Erythroblast (primary cell): ENCODE results near the gene VASH2.
A peak's percentile ranks its signal among the peaks of the same experiment; 100 is the strongest.
"Not testable (repeated sequence)": the region's sequence is repeated elsewhere in the genome, so short reads cannot be mapped to it uniquely, and the experiment has no call there.

Source experiments
- DNase-seq, 2 experiments: peaks; one replicate each; lab custom pipeline; 2025; lab: John Stamatoyannopoulos, UW
- GATA1 ChIP-seq: IDR thresholded peaks from 2 replicates; pipeline ENCODE4 v1.6.1; 2011; ENCODE audit warnings: low read depth, mild to moderate bottlenecking, control low read depth, low read length, moderate library complexity
- POLR2A ChIP-seq: IDR thresholded peaks from 2 replicates; pipeline ENCODE4 v1.6.1; 2011; ENCODE audit warnings: mild to moderate bottlenecking, low read length

The VASH2 gene

GRCh38 chr1:212950243-212951125 lies at the start of gene VASH2:
Gene VASH2 (plus strand): TSS chr1:212950541. CDS start chr1:212951543, 1,002 bp downstream.
- no peak for TF ChIP-seq GATA1
- TF ChIP-seq POLR2A, result no peak
- DNase-seq, result peak; percentile 48 to 66

DNA sequence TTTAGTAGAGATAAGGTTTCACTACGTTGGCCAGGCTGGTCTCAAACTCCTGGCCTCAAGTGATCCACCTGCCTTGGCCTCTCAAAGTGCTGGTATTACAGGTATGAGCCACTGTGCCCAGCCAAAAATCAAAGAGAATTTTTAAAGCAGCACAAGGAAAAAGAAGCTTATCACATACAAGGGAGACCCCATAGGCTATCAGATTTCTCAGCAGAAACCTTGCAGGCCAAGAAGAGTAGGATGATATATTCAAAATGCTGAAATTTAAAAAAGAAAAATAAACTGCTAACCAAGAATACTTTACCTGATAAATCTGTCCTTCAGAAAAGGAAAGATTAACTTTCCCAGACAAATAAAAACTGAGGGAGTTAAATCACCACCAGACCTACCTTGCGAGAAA lies 49.1 kb upstream of the VASH2 start:
- DNase-seq, result no peak
- TF ChIP-seq POLR2A (no peak), GATA1 (no peak)

- TF ChIP-seq POLR2A (no peak), GATA1 (no peak)
- DNase-seq, result no peak
Observed at GRCh38 chr1:212902054-212902453, 48.3 kb upstream of the VASH2 start.

GRCh38 chr1:212903664-212904063 lies 46.7 kb upstream of the VASH2 start:
- TF ChIP-seq POLR2A, result no peak
- no peak for TF ChIP-seq GATA1
- DNase-seq, result no peak

- DNase-seq, result not testable (repeated sequence)
Observed at GRCh38 chr1:212908071-212908470, 42.3 kb upstream of the VASH2 start.

DNA sequence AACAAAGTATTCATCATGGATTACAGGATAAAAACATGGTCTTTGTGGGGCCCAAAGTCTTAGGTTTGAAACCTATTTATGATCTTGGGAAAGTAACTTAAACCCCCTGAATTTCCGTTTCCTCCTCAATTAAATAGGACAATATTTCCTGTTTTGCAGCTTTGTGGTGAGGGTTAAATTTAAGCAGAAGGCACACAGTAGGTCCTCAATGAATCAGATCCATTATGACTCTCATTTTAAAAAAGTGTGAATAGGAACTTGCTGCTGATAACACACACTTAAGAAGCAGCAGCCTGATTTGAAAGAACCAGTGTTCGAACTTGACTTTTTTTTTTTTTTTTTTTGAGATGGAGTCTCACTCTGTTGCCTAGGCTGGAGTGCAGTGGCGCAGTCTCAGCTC lies 41.4 kb upstream of the VASH2 start:
- no peak for TF ChIP-seq GATA1
- no peak for TF ChIP-seq POLR2A
- no peak for DNase-seq

- no peak for TF ChIP-seq GATA1
- TF ChIP-seq POLR2A, result no peak
- DNase-seq, result no peak
Observed at GRCh38 chr1:212909652-212910063, 40.7 kb upstream of the VASH2 start.

DNA sequence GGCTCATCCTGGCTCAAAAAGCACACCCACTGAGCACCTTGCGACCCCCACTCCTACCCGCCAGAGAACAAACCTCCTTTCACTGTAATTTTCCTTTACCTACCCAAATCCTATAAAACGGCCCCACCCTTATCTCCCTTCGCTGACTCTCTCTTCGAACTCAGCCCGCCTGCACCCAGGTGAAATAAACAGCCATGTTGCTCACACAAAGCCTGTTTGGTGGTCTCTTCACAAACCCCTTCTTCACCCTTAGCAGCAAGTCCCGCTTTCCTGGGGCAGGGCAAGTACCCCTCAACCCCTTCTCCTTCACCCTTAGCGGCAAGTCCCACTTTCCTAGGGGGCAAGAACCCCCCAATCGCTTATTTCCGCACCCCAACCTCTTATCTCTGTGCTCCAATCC lies 40.1 kb upstream of the VASH2 start:
- DNase-seq, result not testable (repeated sequence)

GRCh38 chr1:212913638-212914037 lies 36.7 kb upstream of the VASH2 start:
- not testable (repeated sequence) for DNase-seq

- not testable (repeated sequence) for DNase-seq
Observed at GRCh38 chr1:212914110-212914509, 36.2 kb upstream of the VASH2 start.

DNA sequence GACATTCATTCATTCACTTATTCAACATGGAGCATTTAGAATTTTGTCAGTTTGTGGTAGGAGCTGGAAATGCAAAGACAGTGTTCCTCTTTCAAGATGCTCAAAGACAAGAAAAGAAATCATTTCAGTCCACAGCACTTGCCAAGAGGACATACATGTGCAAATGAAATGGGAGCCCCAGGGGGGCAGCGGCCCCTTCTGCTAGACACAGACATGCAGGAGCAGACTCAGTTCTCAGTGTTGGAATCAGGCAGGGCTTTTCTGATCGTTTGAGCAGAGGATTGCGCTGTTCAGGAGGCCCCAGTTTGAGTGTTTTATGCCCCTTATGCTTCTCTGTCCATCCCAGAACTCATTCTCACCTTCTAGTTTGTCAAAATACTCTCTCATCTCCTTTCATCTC lies 35.6 kb upstream of the VASH2 start:
- no peak for DNase-seq
- no peak for TF ChIP-seq POLR2A

- TF ChIP-seq POLR2A, result no peak
- TF ChIP-seq GATA1, result no peak
- peak in 1 of 2 experiments; percentile 8 for DNase-seq
Observed at GRCh38 chr1:212915245-212916091, 34.9 kb upstream of the VASH2 start.

DNA sequence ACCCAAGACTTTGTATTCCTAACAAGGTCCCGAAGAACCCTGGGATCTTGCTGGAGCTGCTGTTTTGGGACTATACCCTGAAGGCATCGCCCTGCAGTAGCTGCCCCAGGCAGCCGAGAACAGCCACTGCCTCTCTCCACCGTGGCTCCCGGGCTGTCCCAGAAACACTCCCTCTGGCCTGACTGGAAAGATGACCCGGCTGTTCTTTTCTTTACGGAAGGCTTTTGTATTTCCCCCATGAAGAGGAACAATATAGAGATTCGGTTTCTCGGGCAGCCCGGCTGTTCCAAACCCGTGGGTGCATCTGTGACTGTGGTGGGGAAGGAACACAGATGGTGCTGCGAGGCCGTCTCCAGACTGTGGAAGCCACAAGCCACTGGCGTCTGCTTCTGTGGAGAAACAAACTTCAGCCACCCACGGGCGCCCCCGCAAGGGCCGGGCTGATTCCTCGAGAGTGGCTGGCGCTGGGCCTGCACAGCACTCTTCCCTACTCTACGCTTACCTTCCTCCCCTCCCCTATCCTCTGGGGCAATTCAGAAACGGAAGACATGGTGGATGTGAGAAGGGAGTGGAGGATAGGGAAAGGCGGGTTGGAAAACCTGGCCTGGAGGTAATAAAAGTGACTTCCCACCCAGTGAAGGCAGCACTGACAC lies 33.7 kb upstream of the VASH2 start:
- TF ChIP-seq GATA1 (no peak), POLR2A (no peak)
- DNase-seq, result no peak

GRCh38 chr1:212917134-212917485 lies 33.2 kb upstream of the VASH2 start:
- no peak for DNase-seq

More at GRCh38 chr1:212917134-212917485, 33.2 kb upstream of the VASH2 start:
- TF ChIP-seq POLR2A (no peak), GATA1 (no peak)
